Activated naive CD4-positive, alpha-beta T cell treated with anti-CD3 and anti-CD28 coated beads for 36 hours (primary cell): Measurements from ENCODE around the gene GJA1. TPM values are rescaled to one million over a fixed set of nuclear protein-coding genes. Genes with fewer than 3 reads are reported as not detected.

Experiments
- total RNA-seq, 2 experiments: library from RNA; stranded (reverse); gene quantifications; one replicate each; pipeline ENCODE4 v1.2.3, GENCODE V29; 2021

The GJA1 gene
- total RNA-seq, 2 experiments from 2014 or later: 0.29 to 0.37 TPM

Other genes starting within 250 kb of the GJA1 start
- 1 to 10 TPM; 6.9 to 8.2 TPM for gene TBC1D32, start 101.2 kb upstream of the GJA1 start, total RNA-seq